ENCODE data around the gene RNF144A. TPM values are rescaled to one million over a fixed set of nuclear protein-coding genes. Genes with fewer than 3 reads are reported as not detected.

Gene RNF144A
- total and polyA plus RNA-seq, 2 donors (not counting 1 experiment from before 2014, with no cell fraction given), result 1.2 to 1.6 TPM

- Histone ChIP-seq H3K4me1 (ENCODE audit: control insufficient read depth in 2 of 2, insufficient read depth in 2 of 2, low read length in 2 of 2) (no peaks in the 10 kb centered on the region), H4K20me1 (ENCODE audit: control insufficient read depth, insufficient read depth, low read length, poor library complexity, severe bottlenecking) (no peaks in the 10 kb centered on the region), H3K79me2 (ENCODE audit: control insufficient read depth, insufficient read depth, low read length) (no peaks in the 10 kb centered on the region), H3K9me3 (ENCODE audit: control extremely low read depth in 1 of 3, control insufficient read depth in 2 of 3, insufficient read depth in 1 of 3, low read length in 2 of 3) (no peaks in the 10 kb centered on the region), H3K27me3 (replicated peaks in 1 of 4; ENCODE audit: control extremely low read depth in 1 of 4, control insufficient read depth in 3 of 4, insufficient read depth in 4 of 4, low read length in 3 of 4) (no peaks in the 10 kb centered on the region), H3K27ac (ENCODE audit: low read length in 2 of 2) (no peak overlapping the region), H3K4me3 (ENCODE audit: control extremely low read depth in 1 of 5, extremely low read depth in 1 of 5, insufficient read depth in 1 of 5, low read depth in 2 of 5, low read length in 4 of 5) (no peak overlapping the region), H2AFZ (ENCODE audit: insufficient read depth, low read depth, low read length, poor library complexity, severe bottlenecking) (no peak overlapping the region), H3K9ac (ENCODE audit: low read length) (no peak overlapping the region), H3K4me2 (replicated peaks; ENCODE audit: low read depth, low read length, poor library complexity, severe bottlenecking) (no peak overlapping the region), H3K36me3 (replicated peaks in 1 of 2; ENCODE audit: control extremely low read depth in 1 of 2, control insufficient read depth in 1 of 2, extremely low read depth in 1 of 2, insufficient read depth in 2 of 2, low read length in 1 of 2) (no peaks in the 10 kb centered on the region)
- intact Hi-C loops (cut with micrococcal nuclease), result no loop called here
- H3K9me3 Mint-ChIP-seq (ENCODE audit: insufficient read depth), result no peaks in the 10 kb centered on the region
- DNase-seq, result no peak
- 85% methylated on average over 1 of the region's 2 CpGs for WGBS (ENCODE audit: insufficient coverage)
- H3K4me1 Mint-ChIP-seq, result no peaks in the 10 kb centered on the region
- H3K4me3 Mint-ChIP-seq, result no peak overlapping the region
- H3K27me3 Mint-ChIP-seq, result no peaks in the 10 kb centered on the region
- TF ChIP-seq CTCF (IDR thresholded peaks at IDR 0.05), result no peak
- TF ChIP-seq EZH2 (IDR thresholded peaks at IDR 0.05; ENCODE audit: borderline replicate concordance, insufficient read depth, low read depth, low read length, poor library complexity, severe bottlenecking), result no peak
- POLR2A ChIA-PET, result no interaction called here
- CTCF ChIA-PET, result no interaction called here
- no peak for ATAC-seq (ENCODE audit: low read depth)
- no peak overlapping the region for H3K27ac Mint-ChIP-seq
Measured at GRCh38 chr2:6955511-6956136, 38.4 kb downstream of the RNF144A start.

- H3K27ac Mint-ChIP-seq, result no peak overlapping the region
- Histone ChIP-seq H4K20me1 (ENCODE audit: control insufficient read depth, insufficient read depth, low read length, poor library complexity, severe bottlenecking) (no peaks in the 10 kb centered on the region), H3K9ac (ENCODE audit: low read length) (no peak overlapping the region), H3K9me3 (ENCODE audit: control extremely low read depth in 1 of 3, control insufficient read depth in 2 of 3, insufficient read depth in 1 of 3, low read length in 2 of 3) (no peaks in the 10 kb centered on the region), H3K36me3 (replicated peaks in 1 of 2; ENCODE audit: control extremely low read depth in 1 of 2, control insufficient read depth in 1 of 2, extremely low read depth in 1 of 2, insufficient read depth in 2 of 2, low read length in 1 of 2) (no peaks in the 10 kb centered on the region), H3K4me3 (ENCODE audit: control extremely low read depth in 1 of 5, extremely low read depth in 1 of 5, insufficient read depth in 1 of 5, low read depth in 2 of 5, low read length in 4 of 5) (no peak overlapping the region), H3K27me3 (replicated peaks in 1 of 4; ENCODE audit: control extremely low read depth in 1 of 4, control insufficient read depth in 3 of 4, insufficient read depth in 4 of 4, low read length in 3 of 4) (no peaks in the 10 kb centered on the region), H2AFZ (ENCODE audit: insufficient read depth, low read depth, low read length, poor library complexity, severe bottlenecking) (no peak overlapping the region), H3K4me1 (ENCODE audit: control insufficient read depth in 2 of 2, insufficient read depth in 2 of 2, low read length in 2 of 2) (no peaks in the 10 kb centered on the region), H3K79me2 (ENCODE audit: control insufficient read depth, insufficient read depth, low read length) (no peaks in the 10 kb centered on the region), H3K27ac (ENCODE audit: low read length in 2 of 2) (no peak overlapping the region), H3K4me2 (replicated peaks; ENCODE audit: low read depth, low read length, poor library complexity, severe bottlenecking) (no peak overlapping the region)
- DNase-seq (no peak), ATAC-seq (ENCODE audit: low read depth) (no peak)
- intact Hi-C loops (cut with micrococcal nuclease), result no loop called here
- H3K4me3 Mint-ChIP-seq, result no peak overlapping the region
- no peaks in the 10 kb centered on the region for H3K4me1 Mint-ChIP-seq
- CTCF ChIA-PET, result no interaction called here
- TF ChIP-seq EZH2 (IDR thresholded peaks at IDR 0.05; ENCODE audit: borderline replicate concordance, insufficient read depth, low read depth, low read length, poor library complexity, severe bottlenecking) (no peak), CTCF (IDR thresholded peaks at IDR 0.05) (no peak)
- H3K9me3 Mint-ChIP-seq (ENCODE audit: insufficient read depth), result no peaks in the 10 kb centered on the region
- POLR2A ChIA-PET, result no interaction called here
- WGBS (ENCODE audit: insufficient coverage), result 100% methylated on average over 1 of the region's 3 CpGs
- no peaks in the 10 kb centered on the region for H3K27me3 Mint-ChIP-seq
Measured at GRCh38 chr2:6956566-6956965, 39.4 kb downstream of the RNF144A start.
